ELR (cell line): Measurements from ENCODE around the gene TSHZ2.
"Not testable (repeated sequence)": the region's sequence is repeated elsewhere in the genome, so short reads cannot be mapped to it uniquely, and the experiment has no call there.

Source experiments
- DNase-seq: peaks from one replicate; pipeline ENCODE4 v3.0.0-alpha.2; 2015; ENCODE audit warnings: low read depth

TSHZ2 gene

DNA sequence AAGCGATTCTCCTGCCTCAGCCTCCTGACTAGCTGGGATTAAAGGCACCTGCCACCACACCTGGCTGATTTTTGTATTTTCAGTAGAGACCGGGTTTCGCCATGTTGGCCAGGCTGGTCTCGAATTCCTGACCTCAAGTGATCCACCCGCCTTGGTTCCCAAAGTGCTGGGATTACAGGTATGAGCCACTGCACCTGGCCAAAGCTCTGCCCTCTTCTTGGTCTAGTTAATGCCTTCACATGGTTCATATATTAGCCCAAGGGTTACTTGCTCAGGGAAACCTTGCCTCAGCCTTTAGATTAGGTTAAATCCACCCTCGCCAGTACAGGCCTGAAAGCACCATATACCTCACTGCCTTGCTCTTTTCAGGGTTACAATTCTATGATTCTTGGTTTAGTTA, 26.1 kb downstream of the TSHZ2 start:
- DNase-seq, result no peak

DNA sequence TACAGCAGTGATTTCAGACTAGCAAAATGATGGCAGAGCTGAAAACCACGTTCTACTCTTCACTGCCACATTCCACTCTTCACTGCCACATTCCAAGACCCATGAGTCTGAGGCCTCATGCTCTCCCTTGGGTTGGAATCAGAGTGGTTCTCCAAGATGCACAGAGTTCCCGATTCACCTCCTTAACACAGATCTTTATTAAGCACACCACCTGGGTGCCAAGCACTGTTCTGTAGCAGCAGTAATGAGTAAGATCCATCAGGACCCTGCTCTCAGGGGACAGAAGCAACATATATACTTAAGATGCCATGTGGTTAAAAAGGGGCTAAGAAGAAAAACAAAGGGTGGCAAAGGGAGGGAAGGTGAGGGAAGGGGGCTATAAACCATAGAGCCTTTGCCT, 26.9 kb downstream of the TSHZ2 start:
- DNase-seq, result no peak

DNA sequence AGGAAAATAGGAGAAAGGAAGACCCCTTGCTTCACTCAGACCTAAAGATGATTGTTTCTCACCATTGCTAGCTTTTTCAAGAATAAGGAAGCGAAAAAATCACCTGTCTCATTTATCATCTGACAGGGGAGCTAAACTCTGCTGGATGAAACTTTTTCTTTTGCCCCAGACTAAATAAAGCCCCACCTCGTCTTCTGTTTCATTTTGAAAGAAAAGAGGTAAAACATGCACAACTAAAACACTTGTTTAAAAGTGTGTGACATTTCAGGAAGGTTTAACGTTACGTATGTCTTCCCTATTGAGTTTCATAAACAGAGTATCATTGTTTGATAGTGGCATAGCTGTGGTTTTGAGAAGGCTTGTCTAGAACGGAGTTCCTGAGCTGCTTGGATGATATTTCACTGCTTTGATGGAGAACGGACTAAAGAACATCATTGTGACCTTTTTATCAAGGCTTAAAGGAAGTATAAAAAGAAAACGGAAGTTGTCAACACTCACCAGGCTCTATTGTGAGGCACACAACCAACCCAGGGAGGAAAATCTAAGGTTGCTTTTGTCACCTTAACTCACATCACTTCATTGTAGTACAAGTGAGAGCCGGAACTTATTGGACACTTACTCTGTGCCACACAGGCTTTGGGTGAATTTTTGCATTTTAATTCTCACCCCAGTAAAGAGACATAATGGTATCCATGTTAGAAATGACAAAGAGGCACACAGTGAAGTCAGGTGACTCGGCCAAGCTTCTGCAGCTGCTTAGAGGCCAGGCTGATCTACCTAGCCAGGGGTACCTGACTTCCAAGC, 29.5 kb downstream of the TSHZ2 start:
- DNase-seq, result no peak

GRCh38 chr20:53002786-53003185, 30.6 kb downstream of the TSHZ2 start:
- no peak for DNase-seq

DNA sequence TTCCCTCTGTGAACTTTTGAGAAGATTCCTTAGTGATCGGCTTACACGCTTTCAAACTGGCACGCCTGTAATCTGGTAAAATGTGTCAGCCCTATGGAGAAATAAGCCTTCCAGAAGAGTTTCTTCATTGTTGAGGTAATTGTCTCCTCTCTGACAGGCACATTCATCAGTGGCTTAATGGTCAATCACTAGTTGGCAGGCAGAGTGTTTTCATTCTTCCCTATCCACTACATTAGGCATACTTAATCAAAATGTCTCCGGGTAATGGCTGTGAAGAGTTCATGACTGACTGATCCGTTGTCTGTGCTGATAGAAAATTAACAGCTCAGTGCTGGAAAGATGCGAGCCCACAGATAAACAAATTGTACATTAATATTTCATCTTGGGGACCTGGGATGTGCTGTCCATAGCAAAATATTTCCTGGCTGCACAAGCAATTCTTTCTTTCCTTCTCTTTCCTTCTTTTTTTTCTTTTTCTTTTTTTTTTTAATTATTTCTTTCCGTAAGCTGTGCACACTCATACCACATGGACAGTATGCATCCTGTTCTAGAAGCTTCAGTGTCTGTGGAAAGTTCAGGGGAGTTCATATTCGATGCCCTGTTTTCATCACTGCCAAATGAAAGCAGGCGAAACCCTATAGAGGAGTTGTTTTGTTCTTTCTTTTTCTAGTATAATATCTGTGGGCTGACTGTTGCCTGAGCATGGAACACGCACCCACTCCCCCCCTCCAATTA, 31.4 kb downstream of the TSHZ2 start:
- DNase-seq, result no peak

- no peak for DNase-seq
Measured at GRCh38 chr20:53004267-53004813, 32.2 kb downstream of the TSHZ2 start.

- no peak for DNase-seq
Measured at GRCh38 chr20:53009979-53010735, 38.0 kb downstream of the TSHZ2 start.

GRCh38 chr20:53011640-53012039, 39.5 kb downstream of the TSHZ2 start:
- DNase-seq, result no peak

- DNase-seq, result no peak
Measured at GRCh38 chr20:53013183-53013582, 41.0 kb downstream of the TSHZ2 start.

- no peak for DNase-seq
Measured at GRCh38 chr20:53013847-53014246, 41.7 kb downstream of the TSHZ2 start.

GRCh38 chr20:53016071-53016470, 43.9 kb downstream of the TSHZ2 start:
- DNase-seq, result no peak

DNA sequence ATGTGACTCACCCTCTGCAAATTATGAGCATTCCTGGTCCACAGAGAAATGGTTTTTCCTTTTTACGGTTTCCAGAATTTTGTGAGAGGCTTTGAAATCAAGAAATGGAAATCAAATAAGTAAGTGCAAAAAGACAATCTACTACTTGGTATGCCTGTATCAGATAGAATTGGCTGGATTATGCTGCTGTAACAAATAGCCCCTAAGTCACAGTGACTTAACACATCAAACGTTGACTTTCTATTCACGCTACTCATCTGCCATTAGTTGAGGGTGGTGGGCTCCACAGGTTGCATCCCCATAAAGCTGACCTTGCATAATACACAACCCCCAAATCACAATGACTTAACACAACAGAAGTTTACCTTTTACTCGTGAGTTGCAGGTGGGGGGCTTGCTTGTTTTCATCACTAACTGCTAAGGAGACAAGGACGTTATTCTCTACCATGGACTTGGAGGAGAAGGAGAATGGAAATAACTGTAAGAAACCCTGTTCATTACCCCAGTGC, 44.4 kb downstream of the TSHZ2 start:
- no peak for DNase-seq

- no peak for DNase-seq
Measured at GRCh38 chr20:53017206-53017605, 45.0 kb downstream of the TSHZ2 start.

DNA sequence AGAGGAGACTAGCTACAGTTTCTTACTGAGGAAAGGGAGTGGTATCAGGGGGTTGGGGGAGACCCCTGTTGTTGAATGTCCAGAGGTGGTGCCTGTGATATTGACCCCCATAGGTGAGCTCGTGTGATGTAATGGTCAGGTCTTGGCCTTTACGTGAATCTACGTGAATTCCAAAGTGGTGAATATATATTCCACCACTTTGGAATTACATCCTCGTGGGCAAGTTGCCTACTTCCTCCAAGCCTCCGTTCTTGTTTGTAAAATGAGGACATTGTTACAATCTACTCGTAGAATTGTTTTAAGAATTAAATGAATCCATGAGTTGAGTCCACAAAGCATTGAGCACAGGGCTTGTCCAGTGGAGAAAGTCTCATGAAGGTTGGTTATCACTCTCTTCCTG, 47.3 kb downstream of the TSHZ2 start:
- DNase-seq, result no peak

- no peak for DNase-seq
Measured at GRCh38 chr20:53020376-53020775, 48.2 kb downstream of the TSHZ2 start.

DNA sequence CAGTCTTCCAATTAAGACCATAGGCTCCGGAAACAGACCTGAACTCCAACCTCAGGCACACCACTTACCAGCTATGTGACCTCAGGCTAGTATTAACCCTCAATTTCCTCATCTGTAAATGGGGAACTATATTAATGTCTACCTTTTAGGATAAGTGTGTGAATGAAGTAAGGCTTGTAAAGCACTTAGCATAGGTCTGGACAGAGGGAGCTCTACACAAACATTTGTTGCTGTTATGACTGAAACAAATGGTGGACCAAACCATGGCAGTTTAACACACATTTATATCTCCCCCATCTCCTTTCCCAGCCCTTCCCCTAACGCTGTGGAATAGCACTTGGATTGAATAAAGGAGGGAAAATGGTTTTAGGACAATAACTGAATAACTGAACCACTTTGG, 48.7 kb downstream of the TSHZ2 start:
- no peak for DNase-seq

- no peak for DNase-seq
Measured at GRCh38 chr20:53021934-53022333, 49.8 kb downstream of the TSHZ2 start.

- DNase-seq, result no peak
Measured at GRCh38 chr20:53023732-53024520, 51.8 kb downstream of the TSHZ2 start.

- DNase-seq, result not testable (repeated sequence)
Measured at GRCh38 chr20:53024653-53025052, 52.5 kb downstream of the TSHZ2 start.

GRCh38 chr20:53027089-53027488, 54.9 kb downstream of the TSHZ2 start:
- DNase-seq, result no peak

GRCh38 chr20:53028337-53029007, 56.3 kb downstream of the TSHZ2 start:
- no peak for DNase-seq
